IMR-90 (cell line): ENCODE results near the gene SYNGR2. TPM values are rescaled to one million over a fixed set of nuclear protein-coding genes. Genes with fewer than 3 reads are reported as not detected.

Source experiments
- ATAC-seq: fragments of 200-7000 bp; cut with Tn5 transposase; 2 replicates; pipeline ENCODE4 v1.9.1; 2020; ENCODE audit warnings: low read depth, mild to moderate bottlenecking, moderate library complexity
- BruUV-seq: library from RNA; stranded (reverse); fragments of 400-500 nt; replicated peaks from 2 replicates; lab custom pipeline; 2021; lab: Mats Ljungman, UMichigan
- CTCF ChIA-PET: fragments of 300-600 bp; formaldehyde crosslinking; extraction: SDS; loops from one replicate; lab custom pipeline; 2021; ENCODE audit warnings: antibody characterized with exemption; lab: Yijun Ruan, JAX
- POLR2A ChIA-PET: fragments of 300-600 bp; sonication (Branson Sonifier 250); formaldehyde crosslinking; loops from one replicate; lab custom pipeline; 2022; ENCODE audit warnings: antibody characterized with exemption; ENCODE audit not compliant: unreplicated experiment; lab: Charles Lee
- DNase-seq: peaks from one replicate; pipeline ENCODE4 v3.0.0; 2013
- H2AFZ ChIP-seq: replicated peaks from 2 replicates; pipeline ENCODE3; 2013; ENCODE audit warnings: low read length, mild to moderate bottlenecking; ENCODE audit not compliant: poor library complexity
- H2AK5ac ChIP-seq: 2 replicates; pipeline ENCODE4 v1.6.1; 2013; ENCODE audit warnings: low read depth, low read length, inconsistent platforms
- H2AK9ac ChIP-seq: replicated peaks from 2 replicates; pipeline ENCODE3; 2013; ENCODE audit warnings: mild to moderate bottlenecking, low read depth, low read length, moderate library complexity; ENCODE audit not compliant: poor library complexity
- H2BK120ac ChIP-seq: 2 replicates; pipeline ENCODE4 v1.6.1; 2013; ENCODE audit warnings: low read depth, low read length, inconsistent platforms
- H2BK15ac ChIP-seq: 3 replicates; pipeline ENCODE4 v1.6.1; 2013; ENCODE audit warnings: low read depth, low read length, inconsistent platforms
- H2BK20ac ChIP-seq: 2 replicates; pipeline ENCODE4 v1.6.1; 2013; ENCODE audit warnings: low read depth, mild to moderate bottlenecking, inconsistent platforms, low read length, moderate library complexity
- H2BK5ac ChIP-seq: 2 replicates; pipeline ENCODE4 v1.6.1; 2013; ENCODE audit warnings: mild to moderate bottlenecking, low read depth, low read length, inconsistent platforms; ENCODE audit not compliant: poor library complexity, severe bottlenecking
- H3K14ac ChIP-seq: replicated peaks from 2 replicates; pipeline ENCODE4 v1.6.1; 2013; ENCODE audit warnings: low read depth, low read length, inconsistent platforms
- H3K18ac ChIP-seq: 2 replicates; pipeline ENCODE4 v1.6.1; 2013; ENCODE audit warnings: low read depth, low read length, control low read depth
- H3K23ac ChIP-seq: 2 replicates; pipeline ENCODE4 v1.6.1; 2013; ENCODE audit warnings: low read depth, low read length, inconsistent platforms
- H3K27ac ChIP-seq: 2 replicates; pipeline ENCODE4 v1.5.1; 2013; ENCODE audit warnings: mild to moderate bottlenecking, control low read depth, low read length; ENCODE audit not compliant: insufficient read depth
- H3K27me3 ChIP-seq: 2 replicates; pipeline ENCODE4 v1.6.1; 2013; ENCODE audit warnings: low read length; ENCODE audit not compliant: control insufficient read depth, insufficient read depth
- H3K36me3 ChIP-seq: 2 replicates; pipeline ENCODE4 v1.6.1; 2013; ENCODE audit warnings: low read length, mixed read lengths; ENCODE audit not compliant: control insufficient read depth, insufficient read depth
- H3K4ac ChIP-seq: 2 replicates; pipeline ENCODE4 v1.6.1; 2013; ENCODE audit warnings: low read depth, low read length, inconsistent platforms
- H3K4me1 ChIP-seq: 2 replicates; pipeline ENCODE4 v1.6.1; 2013; ENCODE audit warnings: low read length, mixed read lengths; ENCODE audit not compliant: control insufficient read depth, insufficient read depth
- H3K4me2 ChIP-seq: 2 replicates; pipeline ENCODE4 v1.6.1; 2013; ENCODE audit warnings: low read depth, mild to moderate bottlenecking, control low read depth, low read length, moderate library complexity
- H3K4me3 ChIP-seq: 2 replicates; pipeline ENCODE4 v1.5.1; 2013; ENCODE audit warnings: low read depth, mild to moderate bottlenecking, control low read depth, low read length, moderate library complexity; ENCODE audit not compliant: insufficient read depth
- H3K56ac ChIP-seq: 2 replicates; pipeline ENCODE4 v1.6.1; 2013; ENCODE audit warnings: low read length, inconsistent platforms; ENCODE audit not compliant: insufficient read depth; ENCODE audit errors: extremely low read depth
- H3K79me1 ChIP-seq, 2 experiments: 2 replicates each; pipeline ENCODE4 v1.6.1; 2013; ENCODE audit warnings: low read length in 2 of 2, inconsistent platforms in 1 of 2, low read depth in 1 of 2
- H3K9ac ChIP-seq: 2 replicates; pipeline ENCODE4 v1.6.1; 2013; ENCODE audit warnings: low read depth, low read length, control low read depth
- H3K9me1 ChIP-seq: 2 replicates; pipeline ENCODE4 v1.6.1; 2013; ENCODE audit warnings: low read length, inconsistent platforms; ENCODE audit not compliant: insufficient read depth
- H3K9me3 ChIP-seq: 2 replicates; pipeline ENCODE4 v1.6.1; 2013; ENCODE audit warnings: low read length; ENCODE audit not compliant: control insufficient read depth, insufficient read depth
- H4K20me1 ChIP-seq: 2 replicates; pipeline ENCODE4 v1.6.1; 2013; ENCODE audit warnings: low read length, inconsistent platforms; ENCODE audit not compliant: insufficient read depth
- H4K5ac ChIP-seq: 2 replicates; pipeline ENCODE4 v1.6.1; 2013; ENCODE audit warnings: mild to moderate bottlenecking, low read depth, low read length, control low read depth
- H4K8ac ChIP-seq, 2 experiments: 2 replicates each; pipeline ENCODE4 v1.6.1; 2013; ENCODE audit warnings: low read depth in 2 of 2, low read length in 2 of 2, control low read depth in 1 of 2, inconsistent platforms in 1 of 2
- H4K91ac ChIP-seq: 2 replicates; pipeline ENCODE4 v1.6.1; 2013; ENCODE audit warnings: low read depth, low read length, inconsistent platforms; ENCODE audit not compliant: insufficient read depth
- BHLHE40 ChIP-seq: fragments of 150-350 bp; IDR thresholded peaks from 2 replicates; pipeline ENCODE4 v1.6.1; 2016; ENCODE audit warnings: mild to moderate bottlenecking, low read depth, low read length
- CEBPB ChIP-seq: IDR thresholded peaks from 2 replicates; pipeline ENCODE4 v1.6.1; 2012; ENCODE audit warnings: low read depth, low read length, improper control_type of control experiment
- CTCF ChIP-seq: conservative IDR thresholded peaks from 2 replicates; pipeline ENCODE4 v1.5.1; 2012; ENCODE audit warnings: mild to moderate bottlenecking, low read depth, low read length, improper control_type of control experiment
- MAFK ChIP-seq: IDR thresholded peaks from 2 replicates; pipeline ENCODE4 v1.6.1; 2012; ENCODE audit warnings: low read depth, low read length, improper control_type of control experiment
- MAZ ChIP-seq: IDR thresholded peaks from 2 replicates; pipeline ENCODE4 v1.6.1; 2012; ENCODE audit warnings: low read depth, mild to moderate bottlenecking, low read length, improper control_type of control experiment, moderate library complexity, borderline replicate concordance
- NFE2L2 ChIP-seq: fragments of 150-350 bp; IDR thresholded peaks from 2 replicates; pipeline ENCODE4 v1.6.1; 2016; ENCODE audit warnings: low read depth, mild to moderate bottlenecking, low read length
- POLR2A ChIP-seq: IDR thresholded peaks from 2 replicates; pipeline ENCODE4 v1.6.1; 2012; ENCODE audit warnings: mild to moderate bottlenecking, low read depth, low read length
- RAD21 ChIP-seq: IDR thresholded peaks from 2 replicates; pipeline ENCODE4 v1.6.1; 2012; ENCODE audit warnings: low read length, improper control_type of control experiment
- RFX5 ChIP-seq: IDR thresholded peaks from 2 replicates; pipeline ENCODE4 v1.8.0; 2012; ENCODE audit warnings: low read depth, mild to moderate bottlenecking, low read length, moderate library complexity
- WGBS, 2 experiments: methylation state at CpG; one replicate each; pipeline versions ENCODE4 v1.1.5 to v1.1.7; 2013; ENCODE audit warnings: missing lambda C conversion rate in 2 of 2; ENCODE audit not compliant: insufficient read length in 1 of 2; ENCODE audit errors: extremely low coverage in 2 of 2; 5-methylcytosine and 5-hydroxymethylcytosine counted together
- dilution Hi-C: fragments of 300-500 bp; cut with HindIII; formaldehyde crosslinking; loops from one replicate; pipeline ENCODE4 v1.14.3; 2018; ENCODE audit warnings: low sequenced_read_pairs; ENCODE audit not compliant: unreplicated experiment
- in situ Hi-C: fragments of 300-500 bp; cut with MboI; formaldehyde crosslinking; loops from 3 replicates; pipeline ENCODE4 v1.14.3; 2019; ENCODE audit warnings: low sequenced_read_pairs, inconsistent platforms, mixed read lengths
- intact Hi-C: fragments of 100-400 bp; cut with micrococcal nuclease; formaldehyde crosslinking; loops from 2 replicates; pipeline ENCODE4 v1.10.0; 2022
- polyA plus RNA-seq, 3 experiments: library from polyadenylated mRNA; depleted of rRNA; stranded (reverse); fragments of >200 nt; gene quantifications; 2 replicates each; pipeline ENCODE4 v1.2.3, GENCODE V29; 2012; ENCODE audit warnings: low replicate concordance in 1 of 3
- total RNA-seq: library from RNA; depleted of rRNA; stranded (reverse); fragments of >200 nt; gene quantifications from 2 replicates; pipeline ENCODE4 v1.2.3, GENCODE V29; 2012
- TF ChIP-seq, protein P1 (sequence below): fragments of 150-350 bp; IDR thresholded peaks from 2 replicates; pipeline ENCODE4 v1.6.1; 2017; ENCODE audit warnings: mild to moderate bottlenecking, antibody characterized with exemption, low read length, low read depth

Gene SYNGR2
- total and polyA plus RNA-seq, 2 of the 4 experiments (the other 2 are of a cell fraction) = 11.1 to 63.1 TPM

- Histone ChIP-seq H4K8ac (no peak overlapping the region), H3K4ac (no peak overlapping the region), H2BK15ac (no peak overlapping the region), H3K4me1 (peaks cover 2% of the 10 kb centered on the region; the same call in 1 of the 2 replicates), H2BK5ac (no peak overlapping the region), H3K27me3 (no peaks in the 10 kb centered on the region), H3K36me3 (no peaks in the 10 kb centered on the region), H3K23ac (no peak overlapping the region), H3K18ac (no peak overlapping the region), H2BK20ac (no peak overlapping the region), H4K20me1 (no peaks in the 10 kb centered on the region; the same call in 1 of the 2 replicates), H4K5ac (no peak overlapping the region), H4K91ac (no peak overlapping the region), H2AFZ (peak overlapping the region; percentile 11), H2AK5ac (no peak overlapping the region), H3K9me1 (peaks cover 3% of the 10 kb centered on the region; the same call in 1 of the 2 replicates), H2AK9ac (peak overlapping the region; percentile 16), H3K79me1 (peaks cover 0 to 6% of the 10 kb centered on the region in 2 experiments; a peak in 2 of 4 replicates), H3K4me3 (no peak overlapping the region), H2BK120ac (no peak overlapping the region), H3K14ac (no peak overlapping the region), H3K9ac (no peak overlapping the region), H3K9me3 (no peaks in the 10 kb centered on the region), H3K56ac (no peak overlapping the region), H3K4me2 (no peak overlapping the region), H3K27ac (no peak overlapping the region)
- DNase-seq (no peak), ATAC-seq (no peak)
- in situ Hi-C loops (no loop called here), intact Hi-C loops (no loop called here), dilution Hi-C loops (no loop called here)
- CTCF ChIA-PET = no interaction called here
- TF ChIP-seq CEBPB (no peak), CTCF (no peak), RAD21 (no peak), NFE2L2 (no peak), BHLHE40 (no peak), RFX5 (no peak), MAZ (no peak), MAFK (no peak), POLR2A (no peak)
- TF ChIP-seq, protein P1, sequence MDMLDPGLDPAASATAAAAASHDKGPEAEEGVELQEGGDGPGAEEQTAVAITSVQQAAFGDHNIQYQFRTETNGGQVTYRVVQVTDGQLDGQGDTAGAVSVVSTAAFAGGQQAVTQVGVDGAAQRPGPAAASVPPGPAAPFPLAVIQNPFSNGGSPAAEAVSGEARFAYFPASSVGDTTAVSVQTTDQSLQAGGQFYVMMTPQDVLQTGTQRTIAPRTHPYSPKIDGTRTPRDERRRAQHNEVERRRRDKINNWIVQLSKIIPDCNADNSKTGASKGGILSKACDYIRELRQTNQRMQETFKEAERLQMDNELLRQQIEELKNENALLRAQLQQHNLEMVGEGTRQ = no peak
- POLR2A ChIA-PET = no interaction called here
- BruUV-seq = no TSS peak
- WGBS, 2 experiments = 81% methylated on average over 9 of the region's 22 CpGs; no CpG with 5 or more reads in 1 of the 2 experiments
Measured at GRCh38 chr17:78163881-78164747, 4.3 kb upstream of the SYNGR2 start.
